H1 (cell line): ENCODE measurements around the gene IQCK. TPM values are rescaled to one million over a fixed set of nuclear protein-coding genes. Genes with fewer than 3 reads are reported as not detected.

Experiments used
- CTCF ChIA-PET: fragments of 300-600 bp; sonication (Branson Sonifier 250); formaldehyde crosslinking; loops from one replicate; lab custom pipeline; 2021; ENCODE audit not compliant: partially characterized antibody; lab: Charles Lee
- POLR2A ChIA-PET: fragments of 300-600 bp; sonication (Branson Sonifier 250); formaldehyde crosslinking; loops from one replicate; lab custom pipeline; 2021; ENCODE audit warnings: inconsistent platforms; ENCODE audit not compliant: partially characterized antibody; lab: Charles Lee
- DNase-seq, 2 experiments: peaks; one replicate each; pipeline versions ENCODE4 v3.0.0 to v3.0.0-alpha.2; 2010 to 2022; ENCODE audit warnings: low spot score in 2 of 2, low read depth in 1 of 2, mixed read lengths in 1 of 2
- FAIRE-seq: peaks from 2 replicates; lab custom pipeline; 2011; peaks lifted over from hg19 to GRCh38; lab: Jason Lieb, UNC
- H2AFZ ChIP-seq: 2 replicates; pipeline ENCODE4 v1.8.1; 2012; ENCODE audit warnings: low read length, inconsistent platforms
- H2AK5ac ChIP-seq: 2 replicates; pipeline ENCODE4 v1.6.1; 2013; ENCODE audit warnings: low read depth, low read length
- H2BK120ac ChIP-seq: replicated peaks from 2 replicates; pipeline ENCODE3; 2013; ENCODE audit warnings: low read depth, low read length, inconsistent platforms
- H2BK12ac ChIP-seq: 2 replicates; pipeline ENCODE4 v1.6.1; 2013; ENCODE audit warnings: low read depth, low read length
- H2BK15ac ChIP-seq: 2 replicates; pipeline ENCODE4 v1.6.1; 2013; ENCODE audit warnings: low read length
- H2BK20ac ChIP-seq: 2 replicates; pipeline ENCODE4 v1.6.1; 2013; ENCODE audit warnings: low read length
- H2BK5ac ChIP-seq: 2 replicates; pipeline ENCODE4 v1.6.1; 2013; ENCODE audit warnings: low read depth, low read length
- H3K14ac ChIP-seq: 2 replicates; pipeline ENCODE4 v1.6.1; 2013; ENCODE audit warnings: inconsistent platforms; ENCODE audit not compliant: insufficient read length
- H3K18ac ChIP-seq: 2 replicates; pipeline ENCODE4 v1.6.1; 2013; ENCODE audit warnings: low read length; ENCODE audit errors: extremely low read depth
- H3K23ac ChIP-seq: 2 replicates; pipeline ENCODE4 v1.6.1; 2013; ENCODE audit warnings: inconsistent platforms; ENCODE audit not compliant: insufficient read length
- H3K23me2 ChIP-seq: 2 replicates; pipeline ENCODE4 v1.6.1; 2013; ENCODE audit warnings: low read depth, low read length
- H3K27ac ChIP-seq: 2 replicates; pipeline ENCODE4 v1.6.1; 2011; ENCODE audit warnings: low read depth, low read length, inconsistent platforms
- H3K27me3 ChIP-seq, 4 experiments: replicated peaks in 1 of 4; 1 replicate in 1 of 4; 2 replicates in 3 of 4; pipeline versions ENCODE4 v1.6.1 to v1.8.1; 2011 to 2013; ENCODE audit warnings: low read length in 3 of 4, mild to moderate bottlenecking in 3 of 4, inconsistent platforms in 2 of 4, mixed read lengths in 2 of 4, moderate library complexity in 1 of 4; ENCODE audit not compliant: control insufficient read depth in 3 of 4, insufficient read depth in 3 of 4; ENCODE audit errors: extremely low read depth in 1 of 4
- H3K36me3 ChIP-seq, 4 experiments: 2 replicates each; pipeline versions ENCODE4 v1.6.1 to v1.8.1; 2011 to 2013; ENCODE audit warnings: mild to moderate bottlenecking in 4 of 4, low read length in 3 of 4, moderate library complexity in 2 of 4, control low read depth in 1 of 4, inconsistent platforms in 1 of 4; ENCODE audit not compliant: insufficient read depth in 4 of 4, control insufficient read depth in 2 of 4
- H3K4ac ChIP-seq: replicated peaks from 2 replicates; pipeline ENCODE3; 2013; ENCODE audit warnings: low read length, low read depth, mixed read lengths, inconsistent platforms; ENCODE audit not compliant: insufficient read length
- H3K4me1 ChIP-seq, 4 experiments: replicated peaks in 1 of 4; 1 replicate in 1 of 4; 2 replicates in 3 of 4; pipeline versions ENCODE4 v1.6.1 to v1.8.1; 2011 to 2013; ENCODE audit warnings: low read length in 3 of 4, inconsistent platforms in 2 of 4, mixed read lengths in 1 of 4; ENCODE audit not compliant: insufficient read depth in 4 of 4, control insufficient read depth in 3 of 4
- H3K4me2 ChIP-seq, 2 experiments: 2 replicates each; pipeline versions ENCODE4 v1.6.1 to v1.8.1; 2011 to 2013; ENCODE audit warnings: low read depth in 2 of 2, low read length in 2 of 2, control low read depth in 1 of 2, inconsistent platforms in 1 of 2, mild to moderate bottlenecking in 1 of 2; ENCODE audit not compliant: insufficient read depth in 1 of 2
- H3K4me3 ChIP-seq, 4 experiments: fragments of 200-600, 300-600 bp in 1 of 4; sonication (generic), shearing (Covaris generic), sonication (Bioruptor Twin) in 1 of 4; 2 replicates each; pipeline versions ENCODE4 v1.5.1 to v1.8.1; 2011 to 2016; ENCODE audit warnings: low read length in 4 of 4, low read depth in 3 of 4, control low read depth in 2 of 4, inconsistent platforms in 2 of 4, mild to moderate bottlenecking in 2 of 4, mixed read lengths in 1 of 4, moderate library complexity in 1 of 4; ENCODE audit not compliant: insufficient read depth in 2 of 4; ENCODE audit errors: extremely low read depth in 1 of 4
- H3K56ac ChIP-seq: replicated peaks from 2 replicates; pipeline ENCODE3; 2013; ENCODE audit warnings: low read depth, mild to moderate bottlenecking, mixed read lengths, low read length, inconsistent platforms; ENCODE audit not compliant: insufficient read length
- H3K79me1 ChIP-seq: 2 replicates; pipeline ENCODE4 v1.6.1; 2013; ENCODE audit warnings: low read depth, low read length, control low read depth
- H3K79me2 ChIP-seq, 2 experiments: 2 replicates each; pipeline versions ENCODE4 v1.6.1 to v1.8.1; 2012 to 2013; ENCODE audit warnings: low read length in 2 of 2, mild to moderate bottlenecking in 2 of 2, inconsistent platforms in 1 of 2; ENCODE audit not compliant: insufficient read depth in 2 of 2, control insufficient read depth in 1 of 2
- H3K9ac ChIP-seq, 4 experiments: replicated peaks in 1 of 4; 1 replicate in 1 of 4; 2 replicates in 3 of 4; pipeline versions ENCODE4 v1.6.1 to v1.8.1; 2011 to 2013; ENCODE audit warnings: low read depth in 3 of 4, low read length in 3 of 4, control low read depth in 2 of 4, mild to moderate bottlenecking in 2 of 4, moderate library complexity in 2 of 4, inconsistent platforms in 1 of 4; ENCODE audit errors: extremely low read depth in 1 of 4
- H3K9me3 ChIP-seq, 2 experiments: 2 replicates each; pipeline versions ENCODE4 v1.6.1 to v1.8.1; 2012 to 2013; ENCODE audit warnings: mild to moderate bottlenecking in 2 of 2, moderate library complexity in 2 of 2, control low read depth in 1 of 2, inconsistent platforms in 1 of 2, low read depth in 1 of 2, low read length in 1 of 2, mixed read lengths in 1 of 2; ENCODE audit not compliant: insufficient read depth in 2 of 2
- H4K20me1 ChIP-seq, 2 experiments: replicated peaks in 1 of 2; 2 replicates each; pipeline versions ENCODE3 to v1.8.1; 2011 to 2013; ENCODE audit warnings: inconsistent platforms in 2 of 2, low read length in 2 of 2, mild to moderate bottlenecking in 1 of 2; ENCODE audit not compliant: insufficient read depth in 2 of 2, control insufficient read depth in 1 of 2
- H4K5ac ChIP-seq: 2 replicates; pipeline ENCODE4 v1.6.1; 2013; ENCODE audit warnings: low read length, low read depth, mixed read lengths, inconsistent platforms; ENCODE audit not compliant: insufficient read length
- H4K8ac ChIP-seq: 2 replicates; pipeline ENCODE4 v1.8.0; 2013; ENCODE audit warnings: mild to moderate bottlenecking, moderate library complexity, low read length, inconsistent platforms; ENCODE audit not compliant: insufficient read depth; ENCODE audit errors: extremely low read depth
- H4K91ac ChIP-seq: replicated peaks from 2 replicates; pipeline ENCODE3; 2013; ENCODE audit warnings: low read length, mixed read lengths, inconsistent platforms; ENCODE audit not compliant: insufficient read length
- BACH1 ChIP-seq: IDR thresholded peaks from 2 replicates; pipeline ENCODE4 v1.6.1; 2012; ENCODE audit warnings: low read length, improper control_type of control experiment
- GTF2F1 ChIP-seq: IDR thresholded peaks from 2 replicates; pipeline ENCODE4 v1.6.1; 2012; ENCODE audit warnings: low read depth, low read length, improper control_type of control experiment, borderline replicate concordance
- JUND ChIP-seq: IDR thresholded peaks from 2 replicates; pipeline ENCODE4 v1.6.1; 2011; ENCODE audit warnings: mild to moderate bottlenecking, improper control_type of control experiment, low read length
- KDM4A ChIP-seq: IDR thresholded peaks from one replicate; pipeline ENCODE4 v1.7.1; 2012; ENCODE audit warnings: low read depth, mild to moderate bottlenecking, moderate library complexity, low read length, inconsistent platforms; ENCODE audit not compliant: severe bottlenecking
- MAFK ChIP-seq: IDR thresholded peaks from 2 replicates; pipeline ENCODE4 v1.6.1; 2012; ENCODE audit warnings: low read depth, mild to moderate bottlenecking, improper control_type of control experiment, low read length
- POU5F1 ChIP-seq: IDR thresholded peaks from 2 replicates; pipeline ENCODE4 v1.6.1; 2011; ENCODE audit warnings: low read depth, mild to moderate bottlenecking, low read length, moderate library complexity
- RXRA ChIP-seq: IDR thresholded peaks from 2 replicates; pipeline ENCODE4 v1.6.1; 2011; ENCODE audit warnings: low read depth, mild to moderate bottlenecking, low read length, moderate library complexity; ENCODE audit not compliant: insufficient read depth
- SAP30 ChIP-seq: fragments of 300-600 bp; sonication (generic); IDR thresholded peaks from 2 replicates; pipeline ENCODE4 v1.7.1; 2012; ENCODE audit warnings: low read length, moderate library complexity, mild to moderate bottlenecking, inconsistent platforms; ENCODE audit not compliant: insufficient read depth, insufficient replicate concordance
- SRF ChIP-seq: IDR thresholded peaks from 2 replicates; pipeline ENCODE4 v1.6.1; 2011; ENCODE audit warnings: mild to moderate bottlenecking, low read depth, low read length, moderate library complexity
- TCF12 ChIP-seq: IDR thresholded peaks from 2 replicates; pipeline ENCODE4 v1.6.1; 2011; ENCODE audit warnings: low read depth, mild to moderate bottlenecking, low read length
- ZNF274 ChIP-seq: IDR thresholded peaks from 2 replicates; pipeline ENCODE4 v1.7.0; 2012; ENCODE audit warnings: low read length, borderline replicate concordance; ENCODE audit errors: extremely low read depth
- WGBS, 2 experiments: shearing (Covaris generic) in 1 of 2; methylation state at CpG; one replicate each; pipeline versions ENCODE4 v1.1.6 to v1.1.7; 2013 to 2015; ENCODE audit warnings: low lambda C conversion rate in 2 of 2, mixed read lengths in 2 of 2, inconsistent platforms in 1 of 2, low coverage in 1 of 2, missing lambda C conversion rate in 1 of 2; ENCODE audit not compliant: insufficient replicate concordance in 2 of 2, insufficient coverage in 1 of 2, insufficient read length in 1 of 2; ENCODE audit errors: extremely low coverage in 1 of 2, missing lambda C conversion rate in 1 of 2; 5-methylcytosine and 5-hydroxymethylcytosine counted together
- polyA plus RNA-seq, 7 experiments: library from polyadenylated mRNA; depleted of rRNA in 3 of 7; stranded (reverse) in 5 of 7; unstranded in 2 of 7; fragments of >200 nt in 5 of 7; fragments of 200-250 nt in 2 of 7; gene quantifications; 1 replicate in 5 of 7; 2 replicates in 1 of 7; 4 replicates in 1 of 7; pipeline versions ENCODE4 v1.2.1 to v1.2.3, GENCODE V29; 2011 to 2013; ENCODE audit warnings: missing spikeins in 2 of 7, mixed read lengths in 2 of 7
- total RNA-seq: library from RNA; stranded (reverse); fragmentation: NEBNext Ultra II Directional; extraction: Animal tissue kit (Norgen Biotek cat#: 25700); gene quantifications from 2 replicates; pipeline ENCODE4 v1.2.1, GENCODE V29; 2021
- TF ChIP-seq, protein P1 (sequence below): IDR thresholded peaks from 2 replicates; pipeline ENCODE4 v1.6.1; 2011; ENCODE audit warnings: low read length, improper control_type of control experiment
- TF ChIP-seq, protein P2 (sequence below): IDR thresholded peaks from 2 replicates; pipeline ENCODE4 v1.6.1; 2011; ENCODE audit warnings: low read depth, mild to moderate bottlenecking, low read length; ENCODE audit not compliant: insufficient read depth

The IQCK gene
- total and polyA plus RNA-seq, 2 of the 8 experiments (the other 6 are each of a cell fraction or from before 2014, with no cell fraction given): 6.2 to 9.3 TPM

DNA sequence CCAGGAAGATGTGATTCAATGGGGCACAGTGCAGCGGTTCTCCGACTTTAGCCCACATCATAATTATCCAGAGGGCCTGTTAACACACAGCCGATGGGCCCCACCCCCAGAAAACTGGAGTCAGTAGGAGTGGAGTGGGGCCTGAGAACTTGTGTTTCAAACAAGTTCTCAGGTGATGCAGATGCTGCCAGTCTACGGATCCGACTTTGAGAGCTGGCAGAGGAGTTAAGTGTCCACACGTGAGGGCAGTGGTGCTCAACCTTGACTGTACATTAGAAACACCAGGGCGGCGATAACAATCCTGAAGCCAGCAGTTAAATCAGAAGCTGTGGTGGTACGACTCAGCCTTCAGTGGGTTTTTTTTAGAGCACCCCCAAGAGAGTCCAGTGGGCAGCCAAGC lies 91.6 kb downstream of the IQCK start:
- Histone ChIP-seq H3K18ac (no peak overlapping the region), H4K5ac (no peak overlapping the region), H4K8ac (no peak overlapping the region), H3K27ac (no peak overlapping the region), H3K79me1 (no peaks in the 10 kb centered on the region), H4K91ac (no peak overlapping the region), H2BK15ac (no peak overlapping the region), H3K4ac (no peak overlapping the region), H3K36me3 (peaks cover 0 to 6% (median 1%) of the 10 kb centered on the region in 4 experiments; a peak in 2 of 8 replicates), H3K4me1 (no peaks in the 10 kb centered on the region; a peak in 1 of 7 replicates), H3K56ac (no peak overlapping the region), H2BK20ac (no peak overlapping the region), H4K20me1 (no peaks in the 10 kb centered on the region), H3K4me3 (no peak overlapping the region), H3K23me2 (no peaks in the 10 kb centered on the region), H3K79me2 (no peaks in the 10 kb centered on the region), H3K9me3 (peaks cover 22 to 30% of the 10 kb centered on the region in 2 experiments), H2AK5ac (no peak overlapping the region), H3K14ac (no peak overlapping the region), H3K4me2 (no peak overlapping the region), H3K9ac (no peak overlapping the region), H2BK12ac (no peak overlapping the region), H2BK5ac (no peak overlapping the region), H2AFZ (no peak overlapping the region), H3K23ac (no peak overlapping the region), H2BK120ac (no peak overlapping the region), H3K27me3 (no peaks in the 10 kb centered on the region)
- POLR2A ChIA-PET: no interaction called here
- 94% methylated on average over 9 of the region's 9 CpGs; no CpG with 5 or more reads in 1 of the 2 experiments for WGBS, 2 experiments
- FAIRE-seq: no peak
- CTCF ChIA-PET: interaction anchor here (0.7 to 1.5 kb wide), 2 partner anchors 29 to 211 kb away, joined by 3 read pairs; no protein-coding TSS in a partner anchor
- DNase-seq: no peak
- TF ChIP-seq, protein P1, sequence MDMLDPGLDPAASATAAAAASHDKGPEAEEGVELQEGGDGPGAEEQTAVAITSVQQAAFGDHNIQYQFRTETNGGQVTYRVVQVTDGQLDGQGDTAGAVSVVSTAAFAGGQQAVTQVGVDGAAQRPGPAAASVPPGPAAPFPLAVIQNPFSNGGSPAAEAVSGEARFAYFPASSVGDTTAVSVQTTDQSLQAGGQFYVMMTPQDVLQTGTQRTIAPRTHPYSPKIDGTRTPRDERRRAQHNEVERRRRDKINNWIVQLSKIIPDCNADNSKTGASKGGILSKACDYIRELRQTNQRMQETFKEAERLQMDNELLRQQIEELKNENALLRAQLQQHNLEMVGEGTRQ: no peak
- TF ChIP-seq ZNF274 (no peak), JUND (no peak), RXRA (no peak), SAP30 (no peak), GTF2F1 (no peak), KDM4A (no peak), SRF (no peak), BACH1 (no peak), POU5F1 (no peak), TCF12 (no peak), MAFK (no peak)
- TF ChIP-seq, protein P2, sequence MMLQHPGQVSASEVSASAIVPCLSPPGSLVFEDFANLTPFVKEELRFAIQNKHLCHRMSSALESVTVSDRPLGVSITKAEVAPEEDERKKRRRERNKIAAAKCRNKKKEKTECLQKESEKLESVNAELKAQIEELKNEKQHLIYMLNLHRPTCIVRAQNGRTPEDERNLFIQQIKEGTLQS: no peak
